AG10803 (cell line): ENCODE measurements around the gene ALG9.

ENCODE experiments used
- DNase-seq: peaks from one replicate; pipeline ENCODE4 v3.0.0; 2010; ENCODE audit warnings: low read depth
- H3K4me3 ChIP-seq: 2 replicates; pipeline ENCODE4 v1.5.1; 2011; ENCODE audit warnings: mild to moderate bottlenecking, low read length, control low read depth
- CTCF ChIP-seq: conservative IDR thresholded peaks from 2 replicates; pipeline ENCODE4 v1.5.1; 2011; ENCODE audit warnings: mild to moderate bottlenecking, low read length, control low read depth, inconsistent platforms

ALG9 gene

GRCh38 chr11:111835665-111836064 is 35.7 kb downstream of the ALG9 start:
- TF ChIP-seq CTCF = no peak
- DNase-seq = no peak
- H3K4me3 ChIP-seq = no peak overlapping the region

- DNase-seq = no peak
- no peak for TF ChIP-seq CTCF
- H3K4me3 ChIP-seq = no peak overlapping the region
Observed at GRCh38 chr11:111834432-111835163, 36.8 kb downstream of the ALG9 start.

GRCh38 chr11:111833524-111833923 is 37.9 kb downstream of the ALG9 start:
- H3K4me3 ChIP-seq = no peak overlapping the region
- TF ChIP-seq CTCF = peak; percentile 20; the same call in 1 of the 2 replicates
- no peak for DNase-seq

GRCh38 chr11:111829185-111829968 is 42.0 kb downstream of the ALG9 start:
- DNase-seq = no peak
- H3K4me3 ChIP-seq = no peak overlapping the region
- no peak for TF ChIP-seq CTCF

GRCh38 chr11:111826322-111826950 is 44.9 kb downstream of the ALG9 start:
- DNase-seq = no peak
- H3K4me3 ChIP-seq = no peak overlapping the region
- no peak for TF ChIP-seq CTCF

GRCh38 chr11:111823629-111824028 is 47.8 kb downstream of the ALG9 start:
- TF ChIP-seq CTCF = no peak
- H3K4me3 ChIP-seq = no peak overlapping the region
- DNase-seq = no peak
